ENCODE data around the gene MPRIP.

DNA sequence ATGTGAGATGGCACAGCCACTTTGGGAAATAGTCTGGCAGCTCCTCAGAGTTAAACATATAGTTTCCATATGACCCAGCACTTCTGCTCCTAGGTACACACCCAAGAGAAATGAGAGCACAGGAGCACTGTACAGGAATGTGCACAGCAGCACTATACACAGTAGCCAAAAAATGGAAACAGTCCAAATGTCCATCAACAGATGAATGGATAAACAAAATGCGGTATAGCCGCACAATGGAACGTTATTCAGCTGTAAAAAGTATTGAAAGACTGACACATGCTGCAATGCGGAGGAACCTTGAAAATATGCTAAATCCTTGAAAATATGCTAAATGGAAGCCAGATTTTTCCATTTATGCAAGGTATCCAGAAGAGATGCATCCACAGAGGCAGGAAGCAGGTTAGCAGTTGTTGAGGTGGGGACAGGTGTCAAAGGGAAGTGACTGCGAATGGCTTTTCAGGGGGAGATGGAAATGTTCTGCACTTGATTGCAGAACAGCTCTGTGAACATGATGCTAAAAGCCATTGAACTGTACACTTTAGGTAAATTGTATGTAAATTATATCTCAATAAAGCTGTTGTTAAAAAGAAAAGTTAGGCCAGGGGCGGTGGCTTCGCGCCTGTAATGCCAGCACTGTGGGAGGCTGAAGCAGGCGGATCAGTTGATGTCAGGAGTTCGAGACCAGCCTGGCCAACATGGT lies 80.7 kb downstream of the MPRIP start:
- TF ChIP-seq, protein P1, sequence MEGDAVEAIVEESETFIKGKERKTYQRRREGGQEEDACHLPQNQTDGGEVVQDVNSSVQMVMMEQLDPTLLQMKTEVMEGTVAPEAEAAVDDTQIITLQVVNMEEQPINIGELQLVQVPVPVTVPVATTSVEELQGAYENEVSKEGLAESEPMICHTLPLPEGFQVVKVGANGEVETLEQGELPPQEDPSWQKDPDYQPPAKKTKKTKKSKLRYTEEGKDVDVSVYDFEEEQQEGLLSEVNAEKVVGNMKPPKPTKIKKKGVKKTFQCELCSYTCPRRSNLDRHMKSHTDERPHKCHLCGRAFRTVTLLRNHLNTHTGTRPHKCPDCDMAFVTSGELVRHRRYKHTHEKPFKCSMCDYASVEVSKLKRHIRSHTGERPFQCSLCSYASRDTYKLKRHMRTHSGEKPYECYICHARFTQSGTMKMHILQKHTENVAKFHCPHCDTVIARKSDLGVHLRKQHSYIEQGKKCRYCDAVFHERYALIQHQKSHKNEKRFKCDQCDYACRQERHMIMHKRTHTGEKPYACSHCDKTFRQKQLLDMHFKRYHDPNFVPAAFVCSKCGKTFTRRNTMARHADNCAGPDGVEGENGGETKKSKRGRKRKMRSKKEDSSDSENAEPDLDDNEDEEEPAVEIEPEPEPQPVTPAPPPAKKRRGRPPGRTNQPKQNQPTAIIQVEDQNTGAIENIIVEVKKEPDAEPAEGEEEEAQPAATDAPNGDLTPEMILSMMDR (IDR thresholded peaks at IDR 0.05) = no peak
- TF ChIP-seq POLR2A (IDR thresholded peaks at IDR 0.05) = no peak

Measured in body of pancreas (tissue), 4 donors.